Neural cell (in vitro differentiated cells): ENCODE results near the gene RHOH. TPM values are rescaled to one million over a fixed set of nuclear protein-coding genes. Genes with fewer than 3 reads are reported as not detected.

Experiments
- H2AFZ ChIP-seq: fragments of 200-600, 300-800 bp; sonication (generic), shearing (Covaris generic); 2 replicates; pipeline ENCODE4 v1.6.0; 2014; ENCODE audit warnings: low read depth, mild to moderate bottlenecking, antibody characterized with exemption, low read length, moderate library complexity
- H3F3A ChIP-seq: fragments of 200-600 bp; shearing (Covaris generic); 2 replicates; pipeline ENCODE4 v1.6.1; 2016; ENCODE audit warnings: mild to moderate bottlenecking, moderate library complexity, mixed read lengths, antibody characterized with exemption, low read length; ENCODE audit not compliant: insufficient read depth, poor library complexity, severe bottlenecking
- H3K27ac ChIP-seq: fragments of 200-600, 300-800 bp; sonication (generic), shearing (Covaris generic); 2 replicates; pipeline ENCODE4 v1.5.1; 2014; ENCODE audit warnings: mild to moderate bottlenecking, low read length, moderate library complexity
- H3K27me3 ChIP-seq: fragments of 300-800, 200-600 bp; sonication (generic), shearing (Covaris generic); 2 replicates; pipeline ENCODE4 v1.6.0; 2014; ENCODE audit warnings: mild to moderate bottlenecking, low read depth, low read length, moderate library complexity; ENCODE audit not compliant: insufficient read depth
- H3K36me3 ChIP-seq: fragments of 300-800, 200-600 bp; sonication (generic), shearing (Covaris generic); 2 replicates; pipeline ENCODE4 v1.5.1; 2014; ENCODE audit warnings: mild to moderate bottlenecking, antibody characterized with exemption, low read length, moderate library complexity; ENCODE audit not compliant: insufficient read depth
- H3K4me2 ChIP-seq: fragments of 300-800, 200-600 bp; sonication (generic), shearing (Covaris generic); 2 replicates; pipeline ENCODE4 v1.6.0; 2014; ENCODE audit warnings: mild to moderate bottlenecking, low read length
- H3K4me3 ChIP-seq: fragments of 300-800, 200-600 bp; sonication (generic), shearing (Covaris generic); 2 replicates; pipeline ENCODE4 v1.5.1; 2014; ENCODE audit warnings: mild to moderate bottlenecking, low read length, moderate library complexity
- H3K79me2 ChIP-seq: fragments of 200-600 bp; shearing (Covaris generic); replicated peaks from 2 replicates; pipeline ENCODE4 v1.6.0; 2014; ENCODE audit warnings: mild to moderate bottlenecking, low read length, moderate library complexity; ENCODE audit not compliant: insufficient read depth
- H3K9ac ChIP-seq: fragments of 300-800, 200-600 bp; sonication (generic), shearing (Covaris generic); 2 replicates; pipeline ENCODE4 v1.6.1; 2016; ENCODE audit warnings: mild to moderate bottlenecking, low read length, mixed read lengths
- H3K9me2 ChIP-seq: fragments of 200-600 bp; shearing (Covaris generic); 2 replicates; pipeline ENCODE4 v1.6.1; 2016; ENCODE audit warnings: mild to moderate bottlenecking, low read length, mixed read lengths; ENCODE audit not compliant: insufficient read depth
- H3K9me3 ChIP-seq: fragments of 200-600, 300-800 bp; sonication (generic), shearing (Covaris generic); 2 replicates; pipeline ENCODE4 v1.6.1; 2016; ENCODE audit warnings: mild to moderate bottlenecking, mixed run types, low read length, moderate library complexity, mixed read lengths
- H4K20me1 ChIP-seq: fragments of 200-600 bp; shearing (Covaris generic); 2 replicates; pipeline ENCODE4 v1.6.1; 2016; ENCODE audit warnings: mild to moderate bottlenecking, mixed run types; ENCODE audit not compliant: insufficient read depth
- CTCF ChIP-seq: fragments of 450-650 bp; IDR thresholded peaks from 2 replicates; pipeline ENCODE4 v1.5.1; 2014; ENCODE audit warnings: antibody characterized with exemption, mild to moderate bottlenecking, moderate library complexity; ENCODE audit not compliant: poor library complexity, severe bottlenecking
- EP300 ChIP-seq: fragments of 450-650 bp; conservative IDR thresholded peaks from 2 replicates; pipeline ENCODE4 v1.6.1; 2014; ENCODE audit warnings: antibody characterized with exemption, mild to moderate bottlenecking, moderate library complexity; ENCODE audit not compliant: poor library complexity, severe bottlenecking
- EZH2 ChIP-seq: fragments of 200-600, 300-800 bp; shearing (Covaris generic), sonication (generic); IDR thresholded peaks from 2 replicates; pipeline ENCODE4 v1.6.1; 2014; ENCODE audit warnings: antibody characterized with exemption, low read length, borderline replicate concordance, mild to moderate bottlenecking; ENCODE audit not compliant: insufficient read depth, poor library complexity, severe bottlenecking
- MXI1 ChIP-seq: fragments of 450-650 bp; conservative IDR thresholded peaks from 2 replicates; pipeline ENCODE4 v1.6.1; 2014; ENCODE audit warnings: antibody characterized with exemption, mild to moderate bottlenecking; ENCODE audit not compliant: poor library complexity, severe bottlenecking
- POLR2AphosphoS5 ChIP-seq: IDR thresholded peaks from 2 replicates; pipeline ENCODE4 v1.6.1; 2012
- RAD21 ChIP-seq: fragments of 450-650 bp; conservative IDR thresholded peaks from 2 replicates; pipeline ENCODE4 v1.6.1; 2014; ENCODE audit warnings: antibody characterized with exemption, mild to moderate bottlenecking, moderate library complexity
- SMC3 ChIP-seq: fragments of 450-650 bp; conservative IDR thresholded peaks from 2 replicates; pipeline ENCODE4 v1.6.1; 2014; ENCODE audit warnings: antibody characterized with exemption, mild to moderate bottlenecking, moderate library complexity; ENCODE audit not compliant: poor library complexity
- TAF1 ChIP-seq: IDR thresholded peaks from 2 replicates; pipeline ENCODE4 v1.6.1; 2012; ENCODE audit warnings: low read depth
- polyA plus RNA-seq: library from polyadenylated mRNA; depleted of rRNA; stranded (reverse); fragments of >200 nt; gene quantifications from 2 replicates; pipeline ENCODE4 v1.2.3, GENCODE V29; 2014
- TF ChIP-seq, protein P1 (sequence below): IDR thresholded peaks from 2 replicates; pipeline ENCODE4 v1.6.1; 2012; ENCODE audit warnings: borderline replicate concordance

The RHOH gene
- polyA plus RNA-seq, 1 donor from 2014 or later: not detected

- TF ChIP-seq MXI1 (no peak), EP300 (no peak), RAD21 (no peak), POLR2AphosphoS5 (no peak), SMC3 (no peak), CTCF (no peak), EZH2 (no peak), TAF1 (no peak)
- TF ChIP-seq, protein P1, sequence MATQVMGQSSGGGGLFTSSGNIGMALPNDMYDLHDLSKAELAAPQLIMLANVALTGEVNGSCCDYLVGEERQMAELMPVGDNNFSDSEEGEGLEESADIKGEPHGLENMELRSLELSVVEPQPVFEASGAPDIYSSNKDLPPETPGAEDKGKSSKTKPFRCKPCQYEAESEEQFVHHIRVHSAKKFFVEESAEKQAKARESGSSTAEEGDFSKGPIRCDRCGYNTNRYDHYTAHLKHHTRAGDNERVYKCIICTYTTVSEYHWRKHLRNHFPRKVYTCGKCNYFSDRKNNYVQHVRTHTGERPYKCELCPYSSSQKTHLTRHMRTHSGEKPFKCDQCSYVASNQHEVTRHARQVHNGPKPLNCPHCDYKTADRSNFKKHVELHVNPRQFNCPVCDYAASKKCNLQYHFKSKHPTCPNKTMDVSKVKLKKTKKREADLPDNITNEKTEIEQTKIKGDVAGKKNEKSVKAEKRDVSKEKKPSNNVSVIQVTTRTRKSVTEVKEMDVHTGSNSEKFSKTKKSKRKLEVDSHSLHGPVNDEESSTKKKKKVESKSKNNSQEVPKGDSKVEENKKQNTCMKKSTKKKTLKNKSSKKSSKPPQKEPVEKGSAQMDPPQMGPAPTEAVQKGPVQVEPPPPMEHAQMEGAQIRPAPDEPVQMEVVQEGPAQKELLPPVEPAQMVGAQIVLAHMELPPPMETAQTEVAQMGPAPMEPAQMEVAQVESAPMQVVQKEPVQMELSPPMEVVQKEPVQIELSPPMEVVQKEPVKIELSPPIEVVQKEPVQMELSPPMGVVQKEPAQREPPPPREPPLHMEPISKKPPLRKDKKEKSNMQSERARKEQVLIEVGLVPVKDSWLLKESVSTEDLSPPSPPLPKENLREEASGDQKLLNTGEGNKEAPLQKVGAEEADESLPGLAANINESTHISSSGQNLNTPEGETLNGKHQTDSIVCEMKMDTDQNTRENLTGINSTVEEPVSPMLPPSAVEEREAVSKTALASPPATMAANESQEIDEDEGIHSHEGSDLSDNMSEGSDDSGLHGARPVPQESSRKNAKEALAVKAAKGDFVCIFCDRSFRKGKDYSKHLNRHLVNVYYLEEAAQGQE: no peak
- H3K9me3 ChIP-seq: no peaks in the 10 kb centered on the region
- no peak overlapping the region for H3K4me2 ChIP-seq
- no peak overlapping the region for H3K27ac ChIP-seq
- H3K36me3 ChIP-seq: no peaks in the 10 kb centered on the region
- no peak overlapping the region for H3K9ac ChIP-seq
- H3K27me3 ChIP-seq: no peaks in the 10 kb centered on the region
- no peaks in the 10 kb centered on the region for H3K9me2 ChIP-seq
- H4K20me1 ChIP-seq: no peaks in the 10 kb centered on the region
- no peak overlapping the region for H2AFZ ChIP-seq
- H3K79me2 ChIP-seq: no peaks in the 10 kb centered on the region
- H3F3A ChIP-seq: no peaks in the 10 kb centered on the region
- no peak overlapping the region for H3K4me3 ChIP-seq
These were observed 48.7 kb downstream of the RHOH start for GRCh38 chr4:40245550-40245949.

GRCh38 chr4:40246011-40246900 lies 49.4 kb downstream of the RHOH start:
- H3K9ac ChIP-seq: no peak overlapping the region
- H3K79me2 ChIP-seq: no peaks in the 10 kb centered on the region
- H3K4me3 ChIP-seq: no peak overlapping the region
- no peak for TF ChIP-seq MXI1
- TF ChIP-seq TAF1: no peak
- no peak for TF ChIP-seq RAD21
- no peak for TF ChIP-seq EP300
- H3K36me3 ChIP-seq: no peaks in the 10 kb centered on the region
- H3K9me3 ChIP-seq: no peaks in the 10 kb centered on the region
- H3K27me3 ChIP-seq: no peaks in the 10 kb centered on the region
- no peaks in the 10 kb centered on the region for H3K9me2 ChIP-seq
- H3F3A ChIP-seq: no peaks in the 10 kb centered on the region
- H2AFZ ChIP-seq: no peak overlapping the region
- no peak overlapping the region for H3K4me2 ChIP-seq
- H3K27ac ChIP-seq: no peak overlapping the region
- no peaks in the 10 kb centered on the region for H4K20me1 ChIP-seq
